AG08396 (cell line): ENCODE measurements around the gene TMOD1.
"Not testable (repeated sequence)": the region's sequence is repeated elsewhere in the genome, so short reads cannot be mapped to it uniquely, and the experiment has no call there.

Experiments used
- DNase-seq: peaks from one replicate; pipeline ENCODE4 v3.0.0; 2012; ENCODE audit warnings: low spot score, mixed read lengths

TMOD1 gene

DNA sequence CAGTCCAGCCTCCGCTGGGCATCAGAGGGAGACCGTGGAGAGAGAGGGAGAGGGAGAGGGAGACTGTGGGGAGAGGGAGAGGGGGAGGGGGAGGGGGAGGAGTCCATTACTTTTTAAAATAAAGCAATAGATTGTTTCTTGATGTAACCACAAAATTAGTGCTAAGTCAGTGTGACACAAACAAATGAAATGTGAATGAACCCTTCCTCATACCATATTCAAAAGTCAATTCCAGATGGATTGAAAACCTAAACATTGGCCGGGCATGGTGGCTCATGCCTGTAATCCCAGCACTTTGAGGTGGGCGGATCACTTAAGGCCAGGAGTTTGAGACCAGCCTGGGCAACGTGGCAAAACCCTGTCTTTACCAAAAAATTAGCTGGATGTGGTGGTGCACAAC, 2.6 kb upstream of the TMOD1 start:
- not testable (repeated sequence) for DNase-seq

DNA sequence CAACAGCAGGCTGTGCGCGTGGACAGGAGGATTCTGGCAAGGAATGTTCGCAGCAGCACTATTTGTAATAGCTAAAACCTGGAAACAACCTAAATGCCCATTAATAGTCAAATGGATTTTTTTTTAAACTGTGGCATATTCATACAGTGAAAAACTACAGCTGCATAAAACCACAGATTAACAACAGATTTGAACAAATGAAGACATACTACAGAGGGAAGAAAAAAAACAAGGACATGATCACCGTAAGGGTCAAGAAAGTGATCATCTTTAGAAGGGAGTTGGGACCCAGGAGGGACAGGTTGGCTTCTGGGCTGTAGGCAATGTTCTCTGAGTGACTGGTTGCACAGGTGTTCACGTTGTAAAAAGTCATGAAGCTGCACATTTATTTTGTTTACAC, 1.2 kb upstream of the TMOD1 start:
- DNase-seq: no peak

DNA sequence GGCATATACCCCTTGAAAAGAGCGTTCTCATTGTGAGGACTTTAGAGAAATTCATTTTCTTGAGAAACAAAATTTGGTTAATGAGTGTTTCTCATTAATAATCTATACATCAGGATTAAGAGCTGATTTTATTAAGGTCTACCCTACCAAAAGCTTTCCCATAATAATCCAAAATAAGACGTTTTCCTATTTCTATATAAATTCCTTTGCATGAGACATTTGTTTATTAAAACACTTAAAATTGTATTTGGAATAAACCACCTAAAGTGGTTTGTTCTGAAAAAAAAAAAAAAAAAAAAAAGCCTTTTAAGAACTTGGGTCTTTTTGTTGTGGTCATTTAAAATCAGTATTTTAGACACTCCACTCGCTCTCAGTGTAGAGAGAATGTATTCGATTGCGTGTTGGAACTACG, 695 bp upstream of the TMOD1 start:
- DNase-seq: no peak

DNA sequence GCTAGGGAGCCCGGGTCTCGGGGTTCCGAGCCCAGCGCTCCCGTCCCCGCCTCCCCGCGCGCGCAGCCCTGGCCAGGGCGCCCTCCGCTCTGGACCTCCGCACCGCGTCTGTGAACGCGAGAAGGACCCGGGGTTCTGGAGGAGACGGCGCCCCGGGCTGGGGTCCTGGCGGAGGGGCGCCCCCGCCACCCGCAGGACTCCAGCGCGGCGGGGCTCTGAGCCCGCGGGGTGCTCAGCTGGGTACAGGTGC, 431 bp downstream of the TMOD1 start:
- no peak for DNase-seq

DNA sequence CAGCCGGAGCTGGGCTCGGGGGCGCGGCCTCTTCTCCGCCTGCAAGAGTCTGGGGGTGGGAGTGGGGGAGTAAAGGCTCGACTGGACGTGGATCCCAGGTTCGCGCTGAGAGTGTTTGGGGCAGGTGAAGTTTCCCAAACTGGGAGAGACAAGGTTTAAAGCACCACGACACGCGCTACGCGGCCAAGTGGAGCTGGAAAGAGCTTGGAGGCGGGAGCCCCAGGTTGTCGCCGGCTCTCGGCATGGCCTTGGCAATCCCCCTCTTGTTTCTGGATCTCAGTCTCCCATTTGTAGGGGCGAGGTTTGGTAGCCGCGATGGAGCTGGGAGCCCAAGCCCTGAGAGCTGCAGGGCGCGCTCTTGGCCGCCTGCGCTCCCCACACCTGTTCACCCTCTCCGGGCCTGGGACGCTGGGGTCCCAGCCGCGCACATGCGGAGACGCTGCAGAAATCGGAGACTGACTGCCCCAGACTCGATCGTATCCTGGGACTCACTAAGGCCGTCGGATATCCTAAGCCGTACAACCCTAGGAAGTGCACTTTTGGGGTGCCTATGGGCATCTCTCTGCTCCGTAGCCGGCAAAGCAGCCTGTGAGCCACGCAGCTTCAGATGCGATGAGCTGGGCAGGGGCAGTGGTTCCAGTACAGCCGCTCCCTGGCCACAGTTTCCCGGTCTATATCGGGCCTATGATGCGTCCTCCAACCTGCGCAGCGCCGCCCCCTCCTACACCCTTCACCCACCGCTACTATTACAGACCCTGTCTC, 937 bp downstream of the TMOD1 start:
- no peak for DNase-seq

DNA sequence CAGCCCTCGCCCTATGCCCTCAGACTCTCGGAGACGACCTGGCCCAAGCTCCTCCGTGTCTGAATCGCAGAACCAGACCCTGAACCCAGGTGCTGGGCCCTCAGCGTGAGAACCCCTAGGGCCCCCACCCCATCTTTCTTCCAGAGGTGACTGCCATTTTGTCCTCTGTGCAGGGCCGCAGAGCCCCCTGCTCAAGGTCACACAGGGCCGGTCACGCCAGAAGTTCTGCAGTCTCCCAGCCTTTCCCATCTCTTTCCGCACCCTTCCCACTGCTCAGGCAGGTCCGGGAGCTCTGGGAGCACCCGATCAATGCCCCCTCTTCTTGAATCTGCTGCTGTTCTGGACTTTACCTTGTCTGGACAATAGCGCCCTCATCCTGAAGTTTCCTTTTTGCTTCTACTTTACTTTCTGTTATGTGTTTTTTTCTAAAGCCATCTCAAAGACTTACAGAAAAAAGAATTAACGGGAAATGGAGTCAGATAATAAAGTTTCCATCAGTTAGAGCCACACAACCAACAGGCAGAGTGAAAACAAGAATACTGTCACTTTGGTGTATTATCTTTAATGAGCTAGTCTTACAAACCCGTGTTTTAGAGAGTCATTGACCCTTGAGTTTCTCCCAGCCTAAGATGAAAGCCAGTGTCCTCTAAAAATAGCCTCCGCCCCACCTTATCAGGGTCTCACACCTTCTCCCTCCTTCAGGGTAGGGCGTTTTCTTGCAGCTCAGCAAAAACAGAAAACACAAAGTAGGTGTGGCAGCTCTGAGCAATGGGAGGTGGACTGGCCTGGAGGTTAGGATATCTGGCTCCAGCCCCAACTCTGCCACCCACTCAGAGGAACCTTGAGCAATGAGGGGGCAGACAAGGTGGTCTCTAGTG, 1.8 kb downstream of the TMOD1 start:
- no peak for DNase-seq

DNA sequence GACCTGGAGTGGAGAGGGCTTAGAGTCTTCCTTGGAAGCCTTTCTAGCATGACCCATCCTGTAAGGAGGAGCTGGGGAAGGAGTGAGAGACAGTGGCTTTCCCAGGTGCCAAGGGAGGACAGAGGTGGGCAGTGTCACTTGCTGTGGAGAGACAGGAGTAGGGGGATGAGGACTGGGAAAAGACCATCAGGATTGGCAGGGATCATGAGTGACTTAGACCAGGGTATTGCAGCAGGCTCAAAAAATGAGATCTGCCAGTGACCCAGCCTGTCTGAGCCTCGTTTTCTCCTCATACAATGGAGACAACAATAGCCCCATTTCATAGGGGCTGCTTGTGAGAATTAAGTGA, 2.4 kb downstream of the TMOD1 start:
- no peak for DNase-seq

DNA sequence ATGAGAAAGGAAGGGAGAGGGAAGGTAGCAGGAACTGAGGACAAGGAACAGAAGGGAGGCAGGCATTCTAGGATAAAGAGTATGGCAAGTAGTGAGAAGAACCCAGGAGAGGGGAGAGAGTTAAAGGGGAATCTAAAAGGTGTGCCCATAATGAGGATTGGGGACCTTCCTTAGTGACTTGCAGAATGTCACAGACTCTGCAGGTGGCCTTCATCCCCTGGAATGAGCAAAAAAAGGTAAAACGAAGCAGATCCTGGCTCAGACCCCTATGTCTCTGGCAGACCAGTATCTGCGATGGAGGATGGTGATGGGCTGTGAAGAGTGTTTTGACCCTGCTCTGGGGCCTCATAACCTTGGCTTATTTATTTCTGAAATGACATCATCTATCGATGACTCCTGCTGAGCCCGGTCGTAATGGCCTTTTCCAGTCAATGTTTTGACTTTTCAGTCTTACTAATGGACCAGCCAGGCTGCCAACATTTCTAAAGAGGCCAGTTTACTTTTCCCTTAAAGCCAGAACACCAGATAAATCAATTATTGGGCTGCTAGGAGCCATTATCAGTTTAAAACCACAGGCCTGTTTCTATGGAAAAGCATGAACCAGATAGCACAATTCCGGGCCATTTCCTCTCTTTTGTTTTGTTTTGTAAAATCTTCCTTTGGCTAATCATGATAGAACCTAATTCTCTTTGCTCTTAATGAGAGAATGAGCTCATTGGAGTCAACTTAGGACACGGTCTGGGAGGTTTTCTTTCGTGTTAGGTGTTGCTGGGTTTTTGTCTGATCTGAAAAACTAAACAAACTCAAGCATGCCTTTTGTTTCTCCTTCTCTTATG, 3.1 kb downstream of the TMOD1 start:
- DNase-seq: peak; percentile 51

DNA sequence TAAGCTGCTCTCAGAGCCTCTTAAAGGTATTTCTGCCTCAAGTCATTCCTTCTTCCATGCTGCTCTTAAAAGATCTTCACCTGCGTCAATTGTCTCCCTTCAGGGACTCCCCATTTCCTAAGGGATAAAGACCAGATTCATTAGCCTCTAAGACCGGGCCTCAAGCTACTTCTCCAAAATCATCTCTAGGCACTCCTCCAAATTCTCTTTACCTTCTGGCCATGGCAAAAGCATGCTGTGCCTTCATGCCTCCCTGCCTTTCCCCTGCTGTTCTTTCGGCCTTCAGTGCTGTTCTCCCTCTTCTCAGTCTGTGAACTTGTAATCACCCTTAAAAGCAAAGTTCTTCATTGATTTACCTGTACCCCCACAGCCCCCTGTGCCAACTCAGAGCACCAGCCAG, 4.4 kb downstream of the TMOD1 start:
- DNase-seq: no peak

DNA sequence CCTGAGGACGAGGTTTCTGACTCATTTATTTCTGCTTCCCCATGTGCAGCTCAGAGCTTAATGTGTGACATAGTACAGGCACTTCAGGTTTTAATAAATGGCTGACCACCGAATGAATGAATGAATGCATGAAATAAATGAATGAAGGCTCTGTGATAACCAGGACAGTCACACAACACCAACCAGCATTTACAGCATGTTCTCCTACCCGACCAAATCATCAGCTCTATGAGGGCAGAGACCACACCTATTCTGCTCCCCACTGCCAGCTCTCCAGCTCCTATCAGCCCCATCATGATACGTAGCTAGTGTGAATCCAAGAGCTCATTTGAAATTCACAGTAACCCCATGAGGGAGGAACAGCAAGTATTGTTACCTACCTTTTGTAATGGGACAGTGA, 4.8 kb downstream of the TMOD1 start:
- DNase-seq: no peak

DNA sequence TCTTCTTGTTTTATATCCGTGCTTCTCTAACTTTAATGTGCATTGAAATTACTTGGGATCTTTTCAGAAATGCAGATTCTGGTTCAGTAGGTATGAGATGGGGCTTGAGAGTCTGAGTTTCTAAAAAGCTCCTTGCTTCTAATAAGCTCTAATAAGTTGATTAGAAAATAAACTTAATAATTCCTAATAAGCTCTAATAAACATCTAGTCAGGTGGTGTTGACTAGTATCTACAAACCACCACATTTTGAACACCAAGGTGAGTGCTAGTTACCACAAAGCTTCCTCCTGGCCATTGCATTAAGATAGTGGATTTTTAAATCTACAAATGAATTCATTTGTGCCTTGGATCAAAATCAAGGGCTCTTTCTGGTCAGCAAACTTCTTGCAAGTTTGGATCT, 5.3 kb downstream of the TMOD1 start:
- DNase-seq: no peak

DNA sequence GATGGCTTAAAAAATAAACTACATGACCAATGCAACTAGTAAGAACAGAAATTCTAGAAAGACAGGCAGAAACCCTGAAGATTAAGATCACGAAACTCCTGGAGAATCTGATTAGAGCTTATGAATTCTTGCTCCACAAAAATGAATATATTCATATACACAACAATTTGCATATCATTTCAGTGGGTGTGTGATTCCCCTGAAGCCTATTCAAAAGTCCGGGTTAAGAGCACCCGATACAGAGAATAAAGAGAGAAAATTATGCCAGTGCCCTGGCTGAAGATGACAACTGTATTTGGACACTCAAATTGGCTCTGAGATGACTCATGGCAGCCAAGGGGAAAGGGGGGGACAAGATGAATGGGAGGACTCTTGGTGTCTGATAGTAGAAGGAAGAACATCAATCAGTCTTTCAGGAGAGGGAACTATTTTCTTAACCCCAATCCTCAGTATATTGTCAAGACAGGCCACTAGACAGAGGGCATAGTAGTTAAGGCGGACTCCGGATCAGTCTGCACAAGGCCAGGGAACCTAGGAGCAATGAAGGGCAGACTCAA, 6.0 kb downstream of the TMOD1 start:
- DNase-seq: no peak

DNA sequence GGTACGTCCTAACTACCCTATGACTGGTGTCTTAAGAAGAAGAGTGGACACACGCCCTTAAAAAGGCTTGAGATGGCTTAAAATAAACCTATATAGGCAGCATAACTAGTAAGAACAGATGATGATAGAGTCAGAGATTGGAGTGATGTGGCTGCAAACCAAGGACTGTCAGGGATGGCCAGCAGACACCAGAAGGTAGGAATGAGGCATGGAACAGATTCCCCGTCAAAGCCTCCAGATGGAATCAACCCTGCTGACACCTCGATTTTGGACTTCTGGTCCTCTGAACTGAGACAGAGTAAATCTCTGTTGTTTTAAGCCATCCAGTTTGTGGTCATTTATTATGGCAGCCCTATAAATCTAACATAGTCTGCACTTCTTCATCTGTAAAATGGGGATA, 7.4 kb downstream of the TMOD1 start:
- no peak for DNase-seq

DNA sequence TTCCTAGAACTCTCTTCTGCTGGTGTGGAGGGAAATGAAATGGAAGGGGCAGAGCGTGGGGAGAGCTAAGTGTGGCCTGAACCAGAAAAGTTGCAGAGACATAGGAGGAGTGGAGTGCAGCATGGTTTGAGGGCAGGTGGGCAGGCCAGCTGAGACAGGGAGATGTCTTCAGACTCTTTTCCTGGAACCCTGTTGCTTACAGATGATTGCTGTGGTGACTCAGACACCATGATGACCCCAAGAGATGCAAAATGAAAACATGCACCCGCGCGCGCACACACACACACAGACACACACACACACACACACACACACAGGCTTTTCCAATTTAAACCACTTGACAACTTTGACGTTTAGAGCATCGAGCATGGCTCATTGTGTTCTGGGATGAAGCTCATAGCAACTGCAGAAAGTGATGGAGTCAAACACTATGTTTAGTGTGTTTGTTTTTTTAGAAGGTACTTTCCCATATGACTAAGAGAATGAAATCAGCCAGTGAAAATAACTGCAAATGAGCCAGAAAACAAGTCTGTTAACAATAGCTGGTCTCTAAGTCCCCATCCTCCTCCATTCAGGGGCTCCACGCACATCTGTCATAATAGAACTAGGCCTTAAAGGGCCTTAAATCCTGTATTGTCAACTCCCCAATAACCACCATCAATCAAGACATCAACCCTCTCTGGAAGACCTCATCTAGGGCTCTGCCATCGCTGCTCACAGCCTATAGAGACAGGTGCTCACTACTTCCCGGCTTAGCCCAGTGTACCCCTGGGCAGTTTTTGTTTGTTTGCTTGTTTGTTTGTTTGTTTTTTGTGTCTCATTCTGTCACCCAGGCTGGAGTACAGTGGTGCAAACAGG, 9.6 kb downstream of the TMOD1 start:
- peak; percentile 40 for DNase-seq

DNA sequence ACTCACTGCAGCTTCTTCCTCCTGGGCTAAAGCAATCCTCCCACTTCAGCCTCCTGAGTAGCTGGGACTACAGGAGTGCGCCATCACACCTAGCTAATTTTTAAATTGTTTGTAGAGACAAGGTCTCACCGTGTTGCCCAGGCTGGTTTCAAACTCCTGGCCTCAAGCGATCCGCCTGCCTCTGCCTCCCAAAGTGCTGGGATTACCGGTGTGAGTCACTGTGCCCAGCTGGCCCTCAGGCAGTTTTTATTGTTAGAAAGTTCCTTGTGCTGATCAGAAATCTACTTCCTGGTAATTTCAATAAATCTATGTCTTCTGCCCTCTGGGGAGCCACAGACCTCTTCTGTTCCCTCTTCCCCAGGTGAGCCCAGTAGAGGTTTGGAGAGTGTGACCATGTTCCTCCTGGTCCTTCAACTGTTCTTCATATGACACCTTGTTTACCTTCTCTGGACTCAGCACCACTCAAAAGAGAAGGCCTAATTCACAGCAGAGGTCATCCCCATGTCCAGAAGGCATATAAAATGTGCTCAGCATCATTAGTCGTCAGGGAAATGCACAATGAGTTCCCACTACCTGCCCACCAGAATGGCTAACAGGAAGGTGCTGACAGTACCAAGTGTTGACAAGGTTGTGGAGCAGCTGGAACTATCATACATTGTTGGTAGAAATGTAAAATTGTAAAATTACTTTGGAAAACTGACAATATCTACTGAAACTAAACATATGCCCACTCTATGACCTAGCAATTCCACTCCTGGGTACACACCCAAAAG, 10.4 kb downstream of the TMOD1 start:
- DNase-seq: no peak

DNA sequence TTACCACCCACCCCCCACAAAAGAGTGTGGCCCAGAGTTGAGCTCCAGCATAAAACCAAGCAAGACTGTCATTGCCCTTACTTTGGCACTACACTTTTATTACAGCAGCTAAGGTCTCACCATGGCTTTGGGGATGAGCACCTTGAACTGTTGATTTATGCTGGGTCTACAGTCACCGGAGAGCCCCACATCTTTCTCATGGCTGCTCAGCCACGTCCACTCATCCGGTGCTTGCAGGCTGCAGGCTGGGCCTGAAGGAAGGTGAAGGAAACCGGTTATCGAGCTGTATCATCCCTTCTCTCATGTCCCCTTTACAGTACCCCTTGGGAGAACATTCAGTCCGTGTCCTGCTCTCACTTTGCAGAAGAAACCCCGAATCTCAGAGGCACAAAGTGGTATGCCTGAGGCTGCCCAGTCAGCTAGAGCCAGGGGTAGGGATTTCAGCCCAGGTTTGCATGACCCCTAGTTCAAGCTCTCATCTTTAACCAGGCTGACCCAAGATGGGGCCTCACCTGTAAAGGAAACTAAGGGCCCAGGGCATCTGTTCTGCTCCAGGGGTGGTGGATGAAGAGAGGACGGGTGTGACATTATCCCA, 11.6 kb downstream of the TMOD1 start:
- no peak for DNase-seq

DNA sequence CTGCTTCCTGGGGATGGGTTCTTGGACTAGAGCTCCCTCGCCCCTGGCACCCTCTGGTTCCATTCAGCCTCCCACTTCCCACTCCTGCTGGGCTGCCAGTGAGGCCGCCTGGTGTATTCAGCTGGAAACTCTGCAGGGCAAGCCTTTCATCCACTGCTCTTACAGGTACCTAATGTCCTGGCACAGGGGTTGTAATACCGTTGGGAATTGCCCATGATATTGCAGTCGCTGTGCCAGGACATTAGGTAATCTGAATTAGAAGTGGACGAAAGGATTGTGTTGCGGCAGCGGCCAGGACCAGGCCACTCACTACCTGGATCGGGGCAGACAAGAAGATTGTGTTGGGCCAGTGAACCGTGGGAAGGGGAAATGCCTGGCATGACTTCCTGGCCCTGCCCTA, 13.1 kb downstream of the TMOD1 start:
- DNase-seq: no peak

DNA sequence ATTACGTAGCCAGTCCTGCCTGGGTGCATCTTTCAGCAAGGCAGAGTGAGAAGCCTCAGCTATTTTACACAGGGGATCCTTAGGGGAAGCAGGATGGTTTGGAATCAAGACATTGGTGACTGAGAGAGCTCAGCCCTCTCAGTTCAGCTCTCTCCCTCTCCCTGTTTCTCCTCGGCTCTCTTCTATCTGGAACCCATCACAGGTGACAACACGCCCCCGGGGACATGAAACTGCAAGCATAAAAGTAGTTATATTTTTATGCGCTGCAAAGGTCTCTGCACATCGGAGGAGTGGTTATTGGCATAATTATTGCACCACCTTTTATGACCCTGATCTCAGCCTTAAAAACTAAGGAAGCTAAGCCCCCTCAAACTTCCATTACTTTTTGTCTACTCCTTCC, 14.2 kb downstream of the TMOD1 start:
- no peak for DNase-seq

DNA sequence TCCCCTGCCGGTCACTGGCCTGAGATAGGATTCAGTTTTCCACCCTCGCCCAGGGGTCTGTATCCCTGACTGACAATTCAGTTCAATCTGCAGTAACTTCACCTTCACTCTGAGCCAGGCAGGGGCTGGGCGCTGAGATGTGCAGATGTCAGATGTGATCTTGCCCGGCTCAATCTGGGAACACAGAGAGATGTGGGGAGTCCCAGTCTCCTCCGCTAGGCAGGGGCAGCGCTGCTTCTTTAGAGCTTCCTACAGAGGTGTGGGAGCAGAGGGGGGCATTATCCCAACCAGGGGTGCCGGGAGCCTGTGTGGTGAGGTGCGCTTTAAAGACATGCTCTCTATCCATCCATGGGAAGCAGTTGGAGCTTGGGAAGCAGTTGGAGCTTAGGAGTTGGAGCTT, 14.6 kb downstream of the TMOD1 start:
- no peak for DNase-seq

DNA sequence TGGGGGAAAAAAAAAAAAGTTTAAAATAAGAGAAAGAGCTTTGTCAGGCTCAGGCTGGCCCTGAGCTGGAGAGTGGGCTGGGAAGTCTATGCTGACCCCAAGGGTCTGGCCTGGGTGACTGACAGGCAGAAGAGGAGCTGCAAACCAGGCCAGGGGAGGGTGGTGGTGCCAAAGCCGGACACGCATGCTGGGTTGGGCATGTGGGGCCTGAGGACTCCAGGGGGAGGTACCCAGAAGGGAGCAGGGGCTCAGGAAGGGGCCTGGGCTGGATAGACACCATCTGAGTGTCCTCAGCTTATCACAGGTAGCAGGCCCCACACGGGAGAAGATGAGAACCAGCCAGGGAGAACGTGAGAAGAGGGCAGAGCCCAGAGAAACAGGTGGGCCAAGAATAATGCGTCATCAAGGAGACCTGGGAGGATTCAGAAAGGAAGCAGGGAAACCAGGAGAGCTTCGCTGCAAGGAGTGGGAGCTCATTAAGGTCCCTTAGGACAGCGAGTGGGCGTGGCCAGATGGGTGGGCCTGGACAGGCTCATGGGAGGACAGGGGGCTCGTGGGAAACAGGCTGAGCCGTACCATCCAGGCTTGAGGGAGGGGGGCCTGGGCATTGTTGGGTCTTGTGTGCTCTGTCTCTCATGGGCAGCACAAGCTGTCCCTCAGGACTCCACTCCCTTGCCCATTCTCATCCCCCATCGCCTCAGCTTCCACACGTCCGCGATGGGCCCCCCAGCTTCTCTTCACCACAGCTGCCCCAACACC, 16.0 kb downstream of the TMOD1 start:
- DNase-seq: no peak
